ENCODE data around the gene BACE2.

- no peak for TF ChIP-seq POLR2AphosphoS5 (IDR thresholded peaks at IDR 0.05)
- TF ChIP-seq, protein P1, sequence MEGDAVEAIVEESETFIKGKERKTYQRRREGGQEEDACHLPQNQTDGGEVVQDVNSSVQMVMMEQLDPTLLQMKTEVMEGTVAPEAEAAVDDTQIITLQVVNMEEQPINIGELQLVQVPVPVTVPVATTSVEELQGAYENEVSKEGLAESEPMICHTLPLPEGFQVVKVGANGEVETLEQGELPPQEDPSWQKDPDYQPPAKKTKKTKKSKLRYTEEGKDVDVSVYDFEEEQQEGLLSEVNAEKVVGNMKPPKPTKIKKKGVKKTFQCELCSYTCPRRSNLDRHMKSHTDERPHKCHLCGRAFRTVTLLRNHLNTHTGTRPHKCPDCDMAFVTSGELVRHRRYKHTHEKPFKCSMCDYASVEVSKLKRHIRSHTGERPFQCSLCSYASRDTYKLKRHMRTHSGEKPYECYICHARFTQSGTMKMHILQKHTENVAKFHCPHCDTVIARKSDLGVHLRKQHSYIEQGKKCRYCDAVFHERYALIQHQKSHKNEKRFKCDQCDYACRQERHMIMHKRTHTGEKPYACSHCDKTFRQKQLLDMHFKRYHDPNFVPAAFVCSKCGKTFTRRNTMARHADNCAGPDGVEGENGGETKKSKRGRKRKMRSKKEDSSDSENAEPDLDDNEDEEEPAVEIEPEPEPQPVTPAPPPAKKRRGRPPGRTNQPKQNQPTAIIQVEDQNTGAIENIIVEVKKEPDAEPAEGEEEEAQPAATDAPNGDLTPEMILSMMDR (IDR thresholded peaks at IDR 0.05; ENCODE audit: poor library complexity, severe bottlenecking): no peak
- TF ChIP-seq EP300 (conservative IDR thresholded peaks at IDR 0.05; ENCODE audit: poor library complexity, severe bottlenecking): no peak
- no peak for TF ChIP-seq EZH2 (IDR thresholded peaks at IDR 0.05; ENCODE audit: borderline replicate concordance, insufficient read depth, low read length, poor library complexity, severe bottlenecking)
- no peak for TF ChIP-seq TAF1 (IDR thresholded peaks at IDR 0.05; ENCODE audit: low read depth)
- TF ChIP-seq REST (IDR thresholded peaks at IDR 0.05; ENCODE audit: borderline replicate concordance): no peak
- no peak for TF ChIP-seq MXI1 (conservative IDR thresholded peaks at IDR 0.05; ENCODE audit: poor library complexity, severe bottlenecking)
- TF ChIP-seq SMC3 (conservative IDR thresholded peaks at IDR 0.05; ENCODE audit: poor library complexity): no peak
- TF ChIP-seq RAD21 (conservative IDR thresholded peaks at IDR 0.05): no peak
Observed at GRCh38 chr21:41142051-41142795, 25.7 kb upstream of the BACE2 start.
